HEK293 (cell line): ENCODE measurements around the gene CNKSR3.

ENCODE experiments used
- AEBP2 ChIP-seq: fragments of 450-650 bp; formaldehyde crosslinking; IDR thresholded peaks from 2 replicates; pipeline ENCODE4 v1.5.1; 2016; ENCODE audit warnings: missing biosample characterization, missing genetic modification characterization, borderline replicate concordance
- CTCF ChIP-seq: fragments of 450-650 bp; formaldehyde crosslinking; IDR thresholded peaks from 2 replicates; pipeline ENCODE4 v1.5.1; 2016; ENCODE audit warnings: missing biosample characterization, missing genetic modification characterization
- GLIS1 ChIP-seq: fragments of 450-650 bp; formaldehyde crosslinking; IDR thresholded peaks from 2 replicates; pipeline ENCODE4 v1.5.1; 2016; ENCODE audit warnings: missing biosample characterization, missing genetic modification characterization
- MZF1 ChIP-seq: fragments of 450-650 bp; formaldehyde crosslinking; IDR thresholded peaks from 2 replicates; pipeline ENCODE4 v1.5.1; 2017; ENCODE audit warnings: missing biosample characterization, missing genetic modification characterization, borderline replicate concordance
- PRDM10 ChIP-seq: fragments of 450-650 bp; formaldehyde crosslinking; IDR thresholded peaks from 2 replicates; pipeline ENCODE4 v1.5.1; 2016; ENCODE audit warnings: missing biosample characterization, missing genetic modification characterization
- PRDM4 ChIP-seq: fragments of 450-650 bp; formaldehyde crosslinking; IDR thresholded peaks from 2 replicates; pipeline ENCODE4 v1.5.1; 2017; ENCODE audit warnings: missing biosample characterization, missing genetic modification characterization
- SCRT1 ChIP-seq: fragments of 450-650 bp; formaldehyde crosslinking; IDR thresholded peaks from 2 replicates; pipeline ENCODE4 v1.5.1; 2016; ENCODE audit warnings: missing biosample characterization, missing genetic modification characterization, borderline replicate concordance
- SP2 ChIP-seq: fragments of 450-650 bp; formaldehyde crosslinking; IDR thresholded peaks from 2 replicates; pipeline ENCODE4 v1.5.1; 2016; ENCODE audit warnings: missing biosample characterization, missing genetic modification characterization
- SP7 ChIP-seq: fragments of 450-650 bp; formaldehyde crosslinking; IDR thresholded peaks from 2 replicates; pipeline ENCODE4 v1.5.1; 2016; ENCODE audit warnings: missing biosample characterization, missing genetic modification characterization
- TRIM28 ChIP-seq: IDR thresholded peaks from 2 replicates; pipeline ENCODE4 v1.6.1; 2011; ENCODE audit warnings: low read length, control low read depth, borderline replicate concordance
- ZNF239 ChIP-seq: fragments of 450-650 bp; formaldehyde crosslinking; IDR thresholded peaks from 2 replicates; pipeline ENCODE4 v1.5.1; 2016; ENCODE audit warnings: missing biosample characterization, missing genetic modification characterization
- ZNF248 ChIP-seq: fragments of 450-650 bp; formaldehyde crosslinking; IDR thresholded peaks from 2 replicates; pipeline ENCODE4 v1.5.1; 2017; ENCODE audit warnings: missing biosample characterization, missing genetic modification characterization
- ZNF266 ChIP-seq: fragments of 450-650 bp; formaldehyde crosslinking; IDR thresholded peaks from 2 replicates; pipeline ENCODE4 v1.5.1; 2016; ENCODE audit warnings: missing biosample characterization, missing genetic modification characterization, low read depth
- ZNF324 ChIP-seq: fragments of 450-650 bp; formaldehyde crosslinking; IDR thresholded peaks from 2 replicates; pipeline ENCODE4 v1.5.1; 2016; ENCODE audit warnings: missing biosample characterization, missing genetic modification characterization
- ZNF362 ChIP-seq: fragments of 450-650 bp; formaldehyde crosslinking; IDR thresholded peaks from 2 replicates; pipeline ENCODE4 v1.5.1; 2016; ENCODE audit warnings: missing biosample characterization, missing genetic modification characterization
- ZNF366 ChIP-seq: fragments of 450-650 bp; formaldehyde crosslinking; conservative IDR thresholded peaks from 2 replicates; pipeline ENCODE4 v1.5.1; 2016; ENCODE audit warnings: missing biosample characterization, missing genetic modification characterization
- ZNF518A ChIP-seq: fragments of 450-650 bp; formaldehyde crosslinking; conservative IDR thresholded peaks from 2 replicates; pipeline ENCODE4 v1.5.1; 2016; ENCODE audit warnings: low read depth, missing biosample characterization, missing genetic modification characterization
- ZNF530 ChIP-seq: fragments of 450-650 bp; formaldehyde crosslinking; IDR thresholded peaks from 2 replicates; pipeline ENCODE4 v1.5.1; 2016; ENCODE audit warnings: low read depth, missing biosample characterization, missing genetic modification characterization
- ZNF560 ChIP-seq: fragments of 450-650 bp; formaldehyde crosslinking; IDR thresholded peaks from 2 replicates; pipeline ENCODE4 v1.5.1; 2017; ENCODE audit warnings: missing biosample characterization, missing genetic modification characterization, borderline replicate concordance
- ZNF670 ChIP-seq: fragments of 450-650 bp; formaldehyde crosslinking; IDR thresholded peaks from 2 replicates; pipeline ENCODE4 v1.5.1; 2016; ENCODE audit warnings: missing biosample characterization, missing genetic modification characterization, low read depth
- ZNF747 ChIP-seq: fragments of 450-650 bp; formaldehyde crosslinking; IDR thresholded peaks from 2 replicates; pipeline ENCODE4 v1.5.1; 2016; ENCODE audit warnings: missing biosample characterization, missing genetic modification characterization
- ZSCAN4 ChIP-seq: fragments of 450-650 bp; formaldehyde crosslinking; IDR thresholded peaks from 2 replicates; pipeline ENCODE4 v1.5.1; 2017; ENCODE audit warnings: missing biosample characterization, missing genetic modification characterization
- ZXDB ChIP-seq: fragments of 450-650 bp; formaldehyde crosslinking; IDR thresholded peaks from 2 replicates; pipeline ENCODE4 v1.5.1; 2016; ENCODE audit warnings: missing biosample characterization, missing genetic modification characterization

CNKSR3 gene

GRCh38 chr6:154410619-154411072 lies 99.8 kb downstream of the CNKSR3 start (continued):
- TF ChIP-seq ZNF747 = no peak
- no peak for TF ChIP-seq ZSCAN4
- TF ChIP-seq ZNF530 = no peak
- no peak for TF ChIP-seq CTCF
- no peak for TF ChIP-seq ZNF239 (tag by site-specific recombination)
- TF ChIP-seq ZNF362 = no peak
- no peak for TF ChIP-seq ZNF560
- TF ChIP-seq SCRT1 (tag by site-specific recombination) = no peak
- TF ChIP-seq ZNF266 (tag by site-specific recombination) = no peak
- peak; percentile 82 for TF ChIP-seq ZNF366 (tag by site-specific recombination)
- TF ChIP-seq ZXDB (tag by site-specific recombination) = peak; percentile 68
- TF ChIP-seq MZF1 = no peak
- TF ChIP-seq ZNF670 = no peak
- TF ChIP-seq AEBP2 (tag by site-specific recombination) = no peak
- peak; percentile 65; the same call in 1 of the 2 replicates for TF ChIP-seq PRDM10 (tag by site-specific recombination)
- peak; percentile 74 for TF ChIP-seq SP7 (tag by site-specific recombination)
- TF ChIP-seq TRIM28 = peak; percentile 84
- no peak for TF ChIP-seq ZNF248 (tag by site-specific recombination)
- TF ChIP-seq PRDM4 = peak; percentile 78
- TF ChIP-seq GLIS1 (tag by site-specific recombination) = peak; percentile 27; the same call in 1 of the 2 replicates
- TF ChIP-seq SP2 (tag by site-specific recombination) = no peak
- TF ChIP-seq ZNF518A (tag by site-specific recombination) = 0 out of 2 replicates have a peak, but pooled peaks have one; percentile 29
- TF ChIP-seq ZNF324 (tag by site-specific recombination) = peak; percentile 19; the same call in 1 of the 2 replicates
